Measurements from ENCODE around the gene DNAAF5.

- TF ChIP-seq FOXM1 (IDR thresholded peaks at IDR 0.05; ENCODE audit: borderline replicate concordance, low read depth) (no peak), YY1 (IDR thresholded peaks at IDR 0.05; ENCODE audit: low read depth) (no peak), TEAD4 (IDR thresholded peaks at IDR 0.05) (no peak)
- TF ChIP-seq, protein P1, sequence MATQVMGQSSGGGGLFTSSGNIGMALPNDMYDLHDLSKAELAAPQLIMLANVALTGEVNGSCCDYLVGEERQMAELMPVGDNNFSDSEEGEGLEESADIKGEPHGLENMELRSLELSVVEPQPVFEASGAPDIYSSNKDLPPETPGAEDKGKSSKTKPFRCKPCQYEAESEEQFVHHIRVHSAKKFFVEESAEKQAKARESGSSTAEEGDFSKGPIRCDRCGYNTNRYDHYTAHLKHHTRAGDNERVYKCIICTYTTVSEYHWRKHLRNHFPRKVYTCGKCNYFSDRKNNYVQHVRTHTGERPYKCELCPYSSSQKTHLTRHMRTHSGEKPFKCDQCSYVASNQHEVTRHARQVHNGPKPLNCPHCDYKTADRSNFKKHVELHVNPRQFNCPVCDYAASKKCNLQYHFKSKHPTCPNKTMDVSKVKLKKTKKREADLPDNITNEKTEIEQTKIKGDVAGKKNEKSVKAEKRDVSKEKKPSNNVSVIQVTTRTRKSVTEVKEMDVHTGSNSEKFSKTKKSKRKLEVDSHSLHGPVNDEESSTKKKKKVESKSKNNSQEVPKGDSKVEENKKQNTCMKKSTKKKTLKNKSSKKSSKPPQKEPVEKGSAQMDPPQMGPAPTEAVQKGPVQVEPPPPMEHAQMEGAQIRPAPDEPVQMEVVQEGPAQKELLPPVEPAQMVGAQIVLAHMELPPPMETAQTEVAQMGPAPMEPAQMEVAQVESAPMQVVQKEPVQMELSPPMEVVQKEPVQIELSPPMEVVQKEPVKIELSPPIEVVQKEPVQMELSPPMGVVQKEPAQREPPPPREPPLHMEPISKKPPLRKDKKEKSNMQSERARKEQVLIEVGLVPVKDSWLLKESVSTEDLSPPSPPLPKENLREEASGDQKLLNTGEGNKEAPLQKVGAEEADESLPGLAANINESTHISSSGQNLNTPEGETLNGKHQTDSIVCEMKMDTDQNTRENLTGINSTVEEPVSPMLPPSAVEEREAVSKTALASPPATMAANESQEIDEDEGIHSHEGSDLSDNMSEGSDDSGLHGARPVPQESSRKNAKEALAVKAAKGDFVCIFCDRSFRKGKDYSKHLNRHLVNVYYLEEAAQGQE (IDR thresholded peaks at IDR 0.05; ENCODE audit: low read depth): no peak
Measured at GRCh38 chr7:772861-773621, 46.5 kb downstream of the DNAAF5 start.
